IPS-NIHi7 (cell line): ENCODE measurements around the gene PARVA.
A peak's percentile ranks its signal among the peaks of the same experiment; 100 is the strongest.

Source experiments
- DNase-seq: peaks from one replicate; pipeline ENCODE4 v3.0.0; 2012; ENCODE audit warnings: mixed read lengths; ENCODE audit errors: extremely low spot score

Gene PARVA

GRCh38 chr11:12459865-12460444 lies 82.6 kb downstream of the PARVA start:
- DNase-seq, result no peak

GRCh38 chr11:12460466-12460865 lies 83.1 kb downstream of the PARVA start:
- DNase-seq, result no peak

GRCh38 chr11:12461516-12461915 lies 84.1 kb downstream of the PARVA start:
- no peak for DNase-seq

- no peak for DNase-seq
Observed at GRCh38 chr11:12464303-12464702, 86.9 kb downstream of the PARVA start.

- DNase-seq, result no peak
Observed at GRCh38 chr11:12465332-12465731, 88.0 kb downstream of the PARVA start.

- no peak for DNase-seq
Observed at GRCh38 chr11:12467610-12468009, 90.2 kb downstream of the PARVA start.

GRCh38 chr11:12469451-12469850 lies 92.1 kb downstream of the PARVA start:
- no peak for DNase-seq

GRCh38 chr11:12470236-12470635 lies 92.9 kb downstream of the PARVA start:
- DNase-seq, result no peak

GRCh38 chr11:12472401-12473005 lies 95.1 kb downstream of the PARVA start:
- DNase-seq, result no peak

- no peak for DNase-seq
Observed at GRCh38 chr11:12473381-12473780, 96.0 kb downstream of the PARVA start.

- no peak for DNase-seq
Observed at GRCh38 chr11:12474871-12475270, 97.5 kb downstream of the PARVA start.

GRCh38 chr11:12478743-12479142 lies 101.4 kb downstream of the PARVA start:
- DNase-seq, result no peak

- DNase-seq, result no peak
Observed at GRCh38 chr11:12480401-12480800, 103.0 kb downstream of the PARVA start.

- DNase-seq, result no peak
Observed at GRCh38 chr11:12482839-12483238, 105.5 kb downstream of the PARVA start.

GRCh38 chr11:12483604-12484003 lies 106.2 kb downstream of the PARVA start:
- DNase-seq, result no peak

GRCh38 chr11:12485328-12485727 lies 108.0 kb downstream of the PARVA start:
- no peak for DNase-seq

- DNase-seq, result no peak
Observed at GRCh38 chr11:12489246-12489772, 111.9 kb downstream of the PARVA start.

GRCh38 chr11:12494699-12495098 lies 117.3 kb downstream of the PARVA start:
- peak; percentile 13 for DNase-seq

GRCh38 chr11:12496181-12497025 lies 119.0 kb downstream of the PARVA start:
- DNase-seq, result peak; percentile 17

- DNase-seq, result no peak
Observed at GRCh38 chr11:12497431-12497830, 120.1 kb downstream of the PARVA start.

GRCh38 chr11:12499071-12499470 lies 121.7 kb downstream of the PARVA start:
- DNase-seq, result peak; percentile 26

GRCh38 chr11:12502046-12502445 lies 124.7 kb downstream of the PARVA start:
- DNase-seq, result peak; percentile 9

- peak; percentile 21 for DNase-seq
Observed at GRCh38 chr11:12503039-12503484, 125.7 kb downstream of the PARVA start.
